ENCODE measurements around the gene CCR5AS.
A peak's percentile ranks its signal among the peaks of the same experiment; 100 is the strongest.

CCR5AS gene

GRCh38 chr3:46406788-46407611 lies at the start of gene CCR5AS, which contains the start of gene CCRL2:
CCR5AS (minus strand) TSS chr3:46407066.
CCRL2 (plus strand) TSS chr3:46407259; CDS start chr3:46408080, 821 bp downstream.
- no peak for DNase-seq
- Mint-ChIP-seq H3K27me3 (ENCODE audit: insufficient read depth) (peaks cover 26% of the 10 kb centered on the region), H3K27ac (peak within 1 kb of the TSS; percentile 73), H3K4me1 (ENCODE audit: low read depth) (peaks cover 39% of the 10 kb centered on the region), H3K9me3 (peaks cover 4% of the 10 kb centered on the region; the same call in 1 of the 2 replicates), H3K4me3 (peak within 1 kb of the TSS; percentile 69), H3K36me3 (ENCODE audit: low read depth) (no peaks in the 10 kb centered on the region)
- TF ChIP-seq CTCF (IDR thresholded peaks at IDR 0.05) = no peak

GRCh38 chr3:46456118-46456517 lies 49.3 kb upstream of the CCR5AS start:
- peaks cover 10% of the 10 kb centered on the region; the same call in 1 of the 2 replicates for H3K4me1 Mint-ChIP-seq (ENCODE audit: low read depth)
- no peak for DNase-seq
- peaks cover 9% of the 10 kb centered on the region for H3K36me3 Mint-ChIP-seq (ENCODE audit: low read depth)
- no peak for TF ChIP-seq CTCF (IDR thresholded peaks at IDR 0.05)
- no peak overlapping the region for H3K27ac Mint-ChIP-seq
- peaks cover 32% of the 10 kb centered on the region for H3K27me3 Mint-ChIP-seq (ENCODE audit: insufficient read depth)
- H3K4me3 Mint-ChIP-seq = no peak overlapping the region
- peaks cover 7% of the 10 kb centered on the region; the same call in 1 of the 2 replicates for H3K9me3 Mint-ChIP-seq

- Mint-ChIP-seq H3K27ac (no peak overlapping the region), H3K9me3 (peaks cover 2% of the 10 kb centered on the region; the same call in 1 of the 2 replicates), H3K27me3 (ENCODE audit: insufficient read depth) (peaks cover 32% of the 10 kb centered on the region), H3K4me3 (no peak overlapping the region), H3K4me1 (ENCODE audit: low read depth) (peaks cover 10% of the 10 kb centered on the region; the same call in 1 of the 2 replicates), H3K36me3 (ENCODE audit: low read depth) (peaks cover 4% of the 10 kb centered on the region)
- DNase-seq = no peak
- no peak for TF ChIP-seq CTCF (IDR thresholded peaks at IDR 0.05)
Observed at GRCh38 chr3:46455231-46456115, 48.6 kb upstream of the CCR5AS start.

GRCh38 chr3:46454606-46455005 lies 47.7 kb upstream of the CCR5AS start:
- no peak for TF ChIP-seq CTCF (IDR thresholded peaks at IDR 0.05)
- Mint-ChIP-seq H3K27me3 (ENCODE audit: insufficient read depth) (peaks cover 33% of the 10 kb centered on the region), H3K4me1 (ENCODE audit: low read depth) (peaks cover 1% of the 10 kb centered on the region; the same call in 1 of the 2 replicates), H3K9me3 (no peaks in the 10 kb centered on the region), H3K4me3 (no peak overlapping the region), H3K36me3 (ENCODE audit: low read depth) (no peaks in the 10 kb centered on the region), H3K27ac (no peak overlapping the region)
- no peak for DNase-seq

- no peak for DNase-seq
- no peak for TF ChIP-seq CTCF (IDR thresholded peaks at IDR 0.05)
- no peak overlapping the region for H3K4me3 Mint-ChIP-seq
- H3K9me3 Mint-ChIP-seq = no peaks in the 10 kb centered on the region
- H3K4me1 Mint-ChIP-seq (ENCODE audit: low read depth) = no peaks in the 10 kb centered on the region
- H3K27me3 Mint-ChIP-seq (ENCODE audit: insufficient read depth) = peaks cover 30% of the 10 kb centered on the region
- H3K36me3 Mint-ChIP-seq (ENCODE audit: low read depth) = no peaks in the 10 kb centered on the region
- no peak overlapping the region for H3K27ac Mint-ChIP-seq
Observed at GRCh38 chr3:46454209-46454595, 47.3 kb upstream of the CCR5AS start.

All from HFFc6 (cell line).